Stimulated activated CD4-positive, alpha-beta T cell treated with anti-CD3 and anti-CD28 coated beads, Interleukin-4, amount 100 ng/mL, for 48 hours (primary cell): Measurements from ENCODE around the gene MYO3B.
"Not testable (repeated sequence)": the region's sequence is repeated elsewhere in the genome, so short reads cannot be mapped to it uniquely, and the experiment has no call there.

Experiments used
- DNase-seq, 2 donors: peaks; one replicate each; pipeline ENCODE4 v3.0.0-alpha.2; 2020; ENCODE audit warnings: low read depth in 2 of 2

MYO3B gene

GRCh38 chr2:170425281-170425751 is 247.4 kb downstream of the MYO3B start:
- no peak for DNase-seq

GRCh38 chr2:170428868-170429267 is 250.9 kb downstream of the MYO3B start:
- DNase-seq: no peak

- DNase-seq: no peak
Observed at GRCh38 chr2:170432823-170433222, 254.9 kb downstream of the MYO3B start.

- no peak for DNase-seq
Observed at GRCh38 chr2:170433448-170433847, 255.5 kb downstream of the MYO3B start.

- DNase-seq: not testable (repeated sequence)
Observed at GRCh38 chr2:170434396-170434795, 256.4 kb downstream of the MYO3B start.

GRCh38 chr2:170434900-170435621 is 257.1 kb downstream of the MYO3B start:
- DNase-seq: no peak

- no peak for DNase-seq
Observed at GRCh38 chr2:170436077-170436943, 258.4 kb downstream of the MYO3B start.

GRCh38 chr2:170446078-170446477 is 268.1 kb downstream of the MYO3B start:
- DNase-seq: no peak

GRCh38 chr2:170449034-170449433 is 271.1 kb downstream of the MYO3B start:
- DNase-seq: no peak

GRCh38 chr2:170454471-170455372 is 276.8 kb downstream of the MYO3B start:
- DNase-seq: no peak

- DNase-seq: no peak
Observed at GRCh38 chr2:170455617-170456426, 277.9 kb downstream of the MYO3B start.

GRCh38 chr2:170456914-170457313 is 279.0 kb downstream of the MYO3B start:
- no peak for DNase-seq

GRCh38 chr2:170457742-170458141 is 279.8 kb downstream of the MYO3B start:
- DNase-seq: no peak

GRCh38 chr2:170461889-170462288 is 283.9 kb downstream of the MYO3B start:
- no peak for DNase-seq

GRCh38 chr2:170462433-170463205 is 284.7 kb downstream of the MYO3B start:
- DNase-seq: no peak

- no peak for DNase-seq
Observed at GRCh38 chr2:170463206-170463537, 285.2 kb downstream of the MYO3B start.

GRCh38 chr2:170464268-170464667 is 286.3 kb downstream of the MYO3B start:
- no peak for DNase-seq

- DNase-seq: no peak
Observed at GRCh38 chr2:170465241-170465640, 287.3 kb downstream of the MYO3B start.

GRCh38 chr2:170466632-170467031 is 288.7 kb downstream of the MYO3B start:
- no peak for DNase-seq
